ENCODE results near the gene PAOX.

DNA sequence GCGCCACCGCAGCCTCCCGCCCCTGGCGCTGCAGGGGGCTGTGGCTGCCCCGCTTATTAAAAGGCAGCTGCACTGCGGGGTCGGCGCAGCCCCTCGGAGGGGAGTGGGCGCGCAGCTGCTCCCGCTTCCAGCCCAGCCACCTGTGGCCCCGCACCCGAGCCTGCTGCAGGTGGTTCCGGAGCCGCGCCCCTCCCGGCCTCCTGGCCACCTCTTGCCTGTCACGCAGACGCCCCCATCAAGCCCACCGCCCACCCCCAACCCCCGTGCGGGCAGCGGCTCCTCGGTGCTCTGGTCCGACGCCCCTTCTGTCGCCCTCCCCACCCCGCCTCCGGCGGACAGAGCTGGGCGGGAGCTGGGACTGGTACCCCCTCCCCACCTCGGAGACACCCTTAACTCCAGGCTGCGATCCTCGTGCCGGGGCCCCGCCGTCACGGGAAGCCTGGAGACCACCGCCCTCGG lies 42.9 kb upstream of the PAOX start:
- TF ChIP-seq, protein P1, sequence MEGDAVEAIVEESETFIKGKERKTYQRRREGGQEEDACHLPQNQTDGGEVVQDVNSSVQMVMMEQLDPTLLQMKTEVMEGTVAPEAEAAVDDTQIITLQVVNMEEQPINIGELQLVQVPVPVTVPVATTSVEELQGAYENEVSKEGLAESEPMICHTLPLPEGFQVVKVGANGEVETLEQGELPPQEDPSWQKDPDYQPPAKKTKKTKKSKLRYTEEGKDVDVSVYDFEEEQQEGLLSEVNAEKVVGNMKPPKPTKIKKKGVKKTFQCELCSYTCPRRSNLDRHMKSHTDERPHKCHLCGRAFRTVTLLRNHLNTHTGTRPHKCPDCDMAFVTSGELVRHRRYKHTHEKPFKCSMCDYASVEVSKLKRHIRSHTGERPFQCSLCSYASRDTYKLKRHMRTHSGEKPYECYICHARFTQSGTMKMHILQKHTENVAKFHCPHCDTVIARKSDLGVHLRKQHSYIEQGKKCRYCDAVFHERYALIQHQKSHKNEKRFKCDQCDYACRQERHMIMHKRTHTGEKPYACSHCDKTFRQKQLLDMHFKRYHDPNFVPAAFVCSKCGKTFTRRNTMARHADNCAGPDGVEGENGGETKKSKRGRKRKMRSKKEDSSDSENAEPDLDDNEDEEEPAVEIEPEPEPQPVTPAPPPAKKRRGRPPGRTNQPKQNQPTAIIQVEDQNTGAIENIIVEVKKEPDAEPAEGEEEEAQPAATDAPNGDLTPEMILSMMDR (IDR thresholded peaks at IDR 0.05), result no peak
- no peak for TF ChIP-seq POLR2AphosphoS5 (IDR thresholded peaks at IDR 0.05)
- TF ChIP-seq POLR2A (IDR thresholded peaks at IDR 0.05), result no peak
